CD1c-positive myeloid dendritic cell (primary cell): Measurements from ENCODE around the gene KIRREL3.

Experiments
- DNase-seq: peaks from one replicate; pipeline ENCODE4 v3.0.0-alpha.2; 2016; ENCODE audit errors: extremely low spot score

The KIRREL3 gene

DNA sequence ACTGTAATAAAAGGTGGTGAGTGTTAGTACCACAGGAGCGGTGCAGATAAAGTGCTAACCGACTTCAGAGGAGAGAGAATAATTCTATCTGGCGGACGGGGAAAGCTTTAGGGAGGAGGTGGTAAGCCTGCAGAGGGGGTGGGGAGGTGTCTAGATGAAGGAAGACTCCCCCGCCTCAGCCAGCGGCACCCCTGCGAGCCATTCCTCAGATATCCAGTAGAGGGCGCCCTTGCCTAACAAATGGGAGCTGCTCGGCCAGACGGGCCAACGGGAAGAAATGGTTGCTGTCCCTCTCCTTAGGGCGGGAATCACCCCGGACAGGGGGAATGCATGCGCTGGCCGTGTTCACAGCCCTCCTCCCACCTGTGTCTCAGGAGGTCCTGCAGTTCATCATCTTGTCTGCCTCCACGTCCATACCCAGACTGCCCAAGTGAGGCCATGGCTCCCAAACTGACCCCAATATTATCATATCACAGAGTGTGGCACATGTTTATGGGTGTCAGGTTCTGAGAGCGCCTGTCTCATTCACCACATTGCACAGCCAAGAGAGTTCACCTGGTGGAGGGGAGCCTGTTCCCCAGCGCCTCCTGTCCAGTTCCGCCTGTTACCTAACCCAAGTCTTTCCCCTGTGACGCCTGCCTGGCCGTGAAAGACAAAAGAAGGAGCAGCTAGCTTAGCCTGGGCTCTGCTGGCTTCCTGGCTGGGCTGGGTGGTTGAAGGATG, 559.6 kb downstream of the KIRREL3 start:
- DNase-seq: peak; percentile 86

DNA sequence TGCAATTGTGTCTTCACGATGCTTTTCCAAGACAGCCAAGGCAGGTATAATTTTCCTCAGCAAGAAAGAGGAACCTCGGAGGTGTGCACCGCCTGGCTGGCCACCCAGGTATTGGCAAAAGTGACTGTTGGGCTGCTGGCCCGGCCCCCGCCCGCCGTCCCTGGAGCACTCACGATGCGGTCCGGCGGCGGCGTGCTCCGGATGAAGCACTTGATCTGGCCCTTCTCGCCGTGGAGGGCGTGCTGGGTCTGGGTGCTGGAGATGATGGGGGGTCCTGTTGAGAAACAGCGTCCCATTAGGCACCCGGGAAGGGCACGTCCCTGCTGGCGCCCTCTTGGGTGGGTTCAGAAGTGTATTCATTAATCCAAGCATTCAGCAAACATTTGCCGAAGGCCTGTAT, 560.3 kb downstream of the KIRREL3 start:
- no peak for DNase-seq

DNA sequence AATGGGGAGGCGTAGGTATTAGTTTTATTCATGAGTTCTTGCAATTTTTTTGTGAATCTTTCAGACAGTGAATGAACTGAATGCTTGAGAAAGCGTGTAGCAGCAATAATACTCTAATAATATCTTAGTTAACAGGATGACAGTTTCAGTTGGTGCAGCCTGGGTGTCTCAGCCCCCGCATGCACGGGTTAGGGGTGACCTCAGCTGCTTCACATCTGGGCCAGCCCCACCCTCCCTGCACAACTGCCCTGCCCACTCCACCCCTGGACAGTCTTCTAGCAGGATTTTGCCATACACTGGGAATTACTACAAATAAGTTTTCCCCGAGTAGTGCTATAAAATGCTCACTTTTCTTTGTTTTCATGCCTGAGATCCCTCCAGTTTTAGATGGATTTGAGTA, 561.9 kb downstream of the KIRREL3 start:
- no peak for DNase-seq

DNA sequence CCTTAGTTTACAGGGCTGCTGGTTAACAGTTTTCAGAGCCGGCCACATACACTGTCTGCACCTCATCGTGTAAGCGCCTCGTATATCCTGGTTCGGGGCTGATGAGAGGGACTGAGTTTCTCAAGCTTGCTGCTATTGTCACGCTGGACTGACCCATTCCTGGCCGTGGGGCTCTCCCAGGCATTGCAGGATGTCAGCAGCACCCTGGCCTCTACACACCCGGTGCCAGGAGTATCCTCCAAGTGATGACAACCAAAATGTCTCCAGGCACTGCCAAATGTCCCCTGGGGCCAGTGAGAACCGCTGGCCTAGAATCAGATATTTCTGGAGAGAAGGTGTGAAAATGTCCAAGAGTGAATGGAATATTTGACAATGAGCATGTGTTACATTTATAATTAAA, 562.3 kb downstream of the KIRREL3 start:
- no peak for DNase-seq

DNA sequence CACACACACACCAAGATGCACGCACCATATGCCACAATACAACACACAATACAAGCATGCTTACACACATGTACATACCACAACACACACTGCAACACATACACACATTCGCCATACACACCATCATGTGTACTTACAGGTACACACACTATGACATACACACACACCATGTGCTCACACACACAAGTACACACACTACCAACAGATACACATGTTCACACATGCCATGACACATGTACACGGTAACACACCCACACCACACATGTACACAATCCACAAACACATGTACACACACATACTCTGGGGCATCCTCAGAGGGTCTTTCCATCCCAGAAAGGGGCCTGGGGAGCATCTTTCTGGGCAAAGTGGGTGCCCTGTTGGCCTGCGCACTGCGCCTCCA, 562.8 kb downstream of the KIRREL3 start:
- no peak for DNase-seq

GRCh38 chr11:126436209-126436755, 564.3 kb downstream of the KIRREL3 start:
- no peak for DNase-seq

DNA sequence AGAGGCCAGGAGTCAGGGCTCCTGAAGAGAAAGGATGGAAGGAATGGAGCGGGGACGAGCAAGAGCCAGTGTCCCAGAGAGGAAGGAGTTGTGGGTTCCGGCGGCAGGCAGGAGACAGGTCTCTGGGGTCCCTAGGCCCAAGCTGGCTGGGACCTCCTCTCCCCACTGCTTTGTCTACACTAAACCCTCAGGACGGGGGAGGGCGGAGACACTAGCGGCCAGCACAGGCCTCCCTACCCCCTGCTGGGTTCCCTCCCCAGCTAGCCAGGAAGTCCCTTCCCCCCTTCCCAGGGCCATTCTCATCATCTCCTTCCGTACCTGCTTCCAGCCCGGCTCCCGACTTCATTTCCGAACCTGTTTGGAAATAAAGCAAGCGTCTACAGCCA, 565.6 kb downstream of the KIRREL3 start:
- DNase-seq: no peak

GRCh38 chr11:126433989-126434949, 566.3 kb downstream of the KIRREL3 start:
- DNase-seq: no peak

- no peak for DNase-seq
These were observed 567.2 kb downstream of the KIRREL3 start for GRCh38 chr11:126433244-126433846.

DNA sequence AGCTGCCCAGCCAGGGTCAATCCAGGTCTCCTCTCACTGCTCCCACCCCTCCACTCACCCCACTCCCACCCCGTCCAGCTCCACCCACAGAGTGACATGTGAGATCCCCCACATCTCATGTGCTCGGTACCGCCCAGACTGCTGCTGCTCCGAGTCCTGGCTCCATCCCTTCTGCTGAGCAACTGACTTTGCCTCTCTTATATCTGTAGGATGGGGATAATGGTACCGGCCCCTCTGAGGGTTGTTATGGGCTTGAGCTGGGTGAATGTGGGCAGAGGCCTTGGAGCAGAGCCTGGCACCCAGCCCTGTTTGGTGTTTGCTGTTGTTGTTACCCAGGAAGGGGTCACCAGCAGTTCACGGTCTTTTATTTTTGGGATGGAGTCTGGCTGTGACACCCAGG, 568.0 kb downstream of the KIRREL3 start:
- no peak for DNase-seq

GRCh38 chr11:126432065-126432461, 568.5 kb downstream of the KIRREL3 start:
- no peak for DNase-seq

- no peak for DNase-seq
These were observed 569.0 kb downstream of the KIRREL3 start for GRCh38 chr11:126431401-126432064.

DNA sequence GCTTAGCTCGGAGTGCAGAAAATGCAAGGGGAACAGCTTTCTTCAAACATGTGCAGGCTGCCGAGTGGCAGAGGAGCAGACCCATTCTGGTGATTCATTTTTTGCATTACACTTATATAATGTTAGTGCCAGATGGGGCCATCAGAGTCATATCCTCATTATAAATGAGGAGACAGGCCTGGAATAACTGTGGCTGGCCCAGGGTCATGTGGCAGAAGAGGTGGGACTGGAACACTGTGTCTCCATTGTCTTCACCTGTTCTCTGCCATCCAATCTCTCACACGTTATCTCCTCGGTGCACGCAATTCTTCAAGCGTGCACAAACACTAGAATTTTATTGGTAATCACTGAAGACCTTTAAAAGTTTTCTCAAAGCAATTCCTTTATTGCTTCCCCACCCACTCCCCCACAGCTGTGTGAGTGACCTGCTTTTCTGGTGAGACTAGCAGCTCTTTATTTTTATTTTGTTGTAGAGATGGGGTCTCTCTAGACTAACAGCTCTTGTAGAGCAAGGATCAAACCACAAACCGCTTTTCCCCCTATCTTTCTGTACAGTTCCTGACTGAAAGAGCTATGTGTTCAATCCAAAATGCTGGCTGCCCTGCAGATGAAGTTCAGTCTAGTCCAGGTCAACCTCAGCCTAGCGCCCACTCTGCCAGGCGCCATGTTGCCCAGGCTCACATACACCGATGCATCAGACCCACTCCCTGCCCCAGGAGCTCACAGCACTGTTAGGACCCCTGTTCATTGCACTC, 569.8 kb downstream of the KIRREL3 start:
- DNase-seq: no peak

- DNase-seq: no peak
These were observed 573.5 kb downstream of the KIRREL3 start for GRCh38 chr11:126426820-126427749.

DNA sequence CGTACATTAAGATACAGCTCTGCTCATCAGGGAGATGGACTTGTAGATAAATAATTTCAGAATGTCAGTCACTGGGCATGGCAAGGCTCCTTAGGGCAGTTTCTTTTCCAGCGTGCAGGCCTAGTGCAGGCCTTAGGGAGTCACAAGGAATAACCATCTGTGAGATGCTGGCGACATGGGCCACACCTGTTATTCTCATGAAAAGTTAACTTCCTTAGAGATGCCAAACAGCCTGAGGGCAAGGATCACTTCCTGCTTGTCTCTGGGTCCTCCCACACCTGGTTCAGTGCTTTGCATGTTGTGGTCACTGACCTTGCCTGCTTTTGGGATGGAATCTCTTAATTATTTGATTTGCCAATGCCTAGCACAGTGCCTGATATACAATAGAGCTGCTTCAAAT, 574.5 kb downstream of the KIRREL3 start:
- no peak for DNase-seq

DNA sequence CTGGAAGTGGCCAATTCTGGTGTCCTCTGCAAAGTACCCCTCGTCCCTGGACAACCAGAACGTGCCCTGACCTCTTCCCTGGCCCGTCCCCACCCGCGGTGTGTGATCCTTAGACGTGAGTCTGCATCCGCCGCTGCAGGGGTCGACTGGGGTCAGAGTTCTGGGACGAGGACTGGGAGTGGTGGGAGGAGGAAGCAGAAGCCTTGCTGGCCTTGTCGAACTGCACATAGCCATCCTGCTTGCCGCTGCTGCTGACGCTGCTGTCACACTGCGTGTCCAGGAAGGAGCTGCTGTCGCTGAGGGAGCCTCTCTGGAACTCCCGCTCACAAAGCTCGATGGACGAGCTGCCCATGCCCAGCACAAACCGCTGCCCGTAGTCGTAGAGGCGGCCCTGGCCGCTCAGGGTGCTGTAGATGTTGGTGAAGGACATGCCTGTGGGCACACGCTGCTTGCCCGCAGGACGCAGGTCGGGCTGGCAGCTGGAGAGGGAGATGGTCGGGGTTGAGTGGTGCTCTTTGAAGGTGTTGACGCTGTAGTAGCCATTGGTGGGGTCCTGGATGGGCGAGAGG, 576.0 kb downstream of the KIRREL3 start:
- no peak for DNase-seq

GRCh38 chr11:126423743-126424142, 576.8 kb downstream of the KIRREL3 start:
- DNase-seq: no peak

GRCh38 chr11:126423154-126423553, 577.4 kb downstream of the KIRREL3 start:
- no peak for DNase-seq

DNA sequence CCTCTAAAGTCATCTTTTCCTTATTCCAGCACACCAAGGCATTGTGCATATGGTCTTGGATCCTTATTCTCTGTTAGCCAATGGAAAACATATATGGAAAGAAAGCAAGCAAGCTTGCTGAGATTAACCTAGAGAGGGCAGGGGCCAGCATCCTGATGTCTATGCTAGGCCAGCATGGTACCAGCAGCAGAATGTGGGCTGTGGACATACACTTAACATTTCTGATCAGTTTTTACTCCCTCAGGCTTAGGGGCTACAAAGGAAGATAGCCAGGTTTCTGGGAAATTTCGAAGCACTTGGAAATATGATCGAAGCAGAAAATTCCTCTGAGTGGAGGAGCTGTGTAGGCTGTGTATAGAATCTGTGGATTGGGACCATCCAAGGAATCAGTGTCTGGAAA, 578.1 kb downstream of the KIRREL3 start:
- no peak for DNase-seq

DNA sequence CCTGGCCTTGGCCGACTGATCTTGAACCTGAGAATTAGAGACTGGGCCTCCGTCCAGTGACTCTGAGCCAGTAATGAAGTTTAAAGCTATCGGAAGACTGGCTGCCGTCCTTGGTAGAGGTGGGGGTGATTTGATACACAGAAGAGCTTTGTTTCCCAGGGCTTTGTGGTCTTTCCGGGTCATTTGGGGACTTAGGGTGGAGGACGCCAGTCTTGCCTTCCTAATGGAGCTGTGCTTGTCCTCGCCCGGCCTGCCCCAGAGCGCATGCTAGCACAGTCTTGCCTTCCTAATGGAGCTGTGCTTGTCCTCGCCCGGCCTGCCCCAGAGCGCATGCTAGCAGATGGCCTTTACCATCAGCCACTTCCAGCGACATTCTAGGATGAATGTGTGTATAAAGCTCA, 579.3 kb downstream of the KIRREL3 start:
- no peak for DNase-seq
